WTC11 (cell line): Measurements from ENCODE around the gene EREG. TPM values are rescaled to one million over a fixed set of nuclear protein-coding genes. Genes with fewer than 3 reads are reported as not detected.

Source experiments
- ATAC-seq: fragments of 200-7000 bp; cut with Tn5 transposase; 2 replicates; pipeline ENCODE4 v1.10.0; 2021; ENCODE audit warnings: mild to moderate bottlenecking, moderate library complexity
- CTCF ChIA-PET: fragments of 300-600 bp; sonication (Branson Sonifier 250); formaldehyde crosslinking; loops from one replicate; lab custom pipeline; 2021; ENCODE audit warnings: antibody characterized with exemption; lab: Charles Lee
- POLR2A ChIA-PET: fragments of 350-600 bp; sonication (Branson Sonifier 250); formaldehyde crosslinking; loops from one replicate; lab custom pipeline; 2021; ENCODE audit warnings: antibody characterized with exemption; lab: Charles Lee
- DNase-seq: peaks from one replicate; pipeline ENCODE4 v3.0.0; 2021; ENCODE audit warnings: low spot score
- H3K27ac Mint-ChIP-seq: 2 replicates; pipeline ENCODE4 v1.8.0; 2021; ENCODE audit warnings: mixed read lengths
- H3K27me3 Mint-ChIP-seq: 2 replicates; pipeline ENCODE4 v1.8.0; 2021; ENCODE audit warnings: low read depth, mild to moderate bottlenecking, moderate library complexity, mixed read lengths
- H3K36me3 Mint-ChIP-seq: 2 replicates; pipeline ENCODE4 v1.8.0; 2021; ENCODE audit warnings: mixed read lengths
- H3K4me1 Mint-ChIP-seq: 2 replicates; pipeline ENCODE4 v1.8.0; 2022; ENCODE audit warnings: mixed read lengths
- H3K4me3 Mint-ChIP-seq: 2 replicates; pipeline ENCODE4 v1.8.0; 2021; ENCODE audit warnings: mild to moderate bottlenecking, moderate library complexity, mixed read lengths
- H3K9me3 Mint-ChIP-seq: 2 replicates; pipeline ENCODE4 v1.8.0; 2021; ENCODE audit warnings: mixed read lengths
- ATF1 ChIP-seq: sonication (generic); formaldehyde crosslinking; IDR thresholded peaks from 2 replicates; pipeline ENCODE4 v1.8.1; 2023; ENCODE audit warnings: mild to moderate bottlenecking, moderate library complexity, missing genetic modification reagents
- FOXJ3 ChIP-seq: sonication (generic); formaldehyde crosslinking; IDR thresholded peaks from 2 replicates; pipeline ENCODE4 v1.9.0; 2021; ENCODE audit warnings: missing genetic modification reagents, mild to moderate bottlenecking, borderline replicate concordance
- FOXK1 ChIP-seq: sonication (generic); formaldehyde crosslinking; IDR thresholded peaks from 2 replicates; pipeline ENCODE4 v1.8.0; 2022; ENCODE audit warnings: mild to moderate bottlenecking, moderate library complexity, missing genetic modification reagents
- FOXP1 ChIP-seq: sonication (generic); formaldehyde crosslinking; IDR thresholded peaks from 2 replicates; pipeline ENCODE4 v1.8.0; 2022; ENCODE audit warnings: missing genetic modification reagents, mild to moderate bottlenecking, moderate library complexity, borderline replicate concordance
- GRHL2 ChIP-seq: fragments of 250-450 bp; sonication (Bioruptor Pico); IDR thresholded peaks from 2 replicates; pipeline ENCODE4 v1.8.0; 2022; ENCODE audit warnings: mild to moderate bottlenecking, moderate library complexity; ENCODE audit not compliant: insufficient replicate concordance, severe bottlenecking
- IRF2 ChIP-seq: sonication (generic); formaldehyde crosslinking; IDR thresholded peaks from 2 replicates; pipeline ENCODE4 v1.8.0; 2022; ENCODE audit warnings: low read depth, missing genetic modification reagents, borderline replicate concordance
- NR3C1 ChIP-seq: sonication (generic); formaldehyde crosslinking; conservative IDR thresholded peaks from 2 replicates; pipeline ENCODE4 v1.8.1; 2023; ENCODE audit warnings: low read depth, mild to moderate bottlenecking, missing genetic modification reagents
- TP53 ChIP-seq: sonication (generic); formaldehyde crosslinking; IDR thresholded peaks from 2 replicates; pipeline ENCODE4 v1.8.1; 2023; ENCODE audit warnings: mild to moderate bottlenecking, missing genetic modification reagents
- total RNA-seq: library from RNA; stranded (reverse); gene quantifications from 3 replicates; pipeline ENCODE4 v1.2.3, GENCODE V29; 2021
- TF ChIP-seq, protein P1 (sequence below): sonication (generic); formaldehyde crosslinking; IDR thresholded peaks from 2 replicates; pipeline ENCODE4 v1.8.1; 2022; ENCODE audit warnings: mild to moderate bottlenecking, missing genetic modification reagents, moderate library complexity, borderline replicate concordance
- TF ChIP-seq, protein P2 (sequence below): sonication (generic); formaldehyde crosslinking; IDR thresholded peaks from 2 replicates; pipeline ENCODE4 v1.8.0; 2023; ENCODE audit warnings: mild to moderate bottlenecking, missing genetic modification reagents
- TF ChIP-seq, protein P3 (sequence below): sonication (generic); formaldehyde crosslinking; IDR thresholded peaks from 2 replicates; pipeline ENCODE4 v1.8.0; 2022; ENCODE audit warnings: mild to moderate bottlenecking, missing genetic modification reagents
- TF ChIP-seq, protein P4 (sequence below): sonication (generic); formaldehyde crosslinking; IDR thresholded peaks from 2 replicates; pipeline ENCODE4 v1.8.0; 2022; ENCODE audit warnings: missing genetic modification reagents
- TF ChIP-seq, protein P5 (sequence below): fragments of 250-450 bp; sonication (Bioruptor Pico); IDR thresholded peaks from 2 replicates; pipeline ENCODE4 v1.9.0; 2021; ENCODE audit warnings: mild to moderate bottlenecking, borderline replicate concordance
- TF ChIP-seq, protein P6 (sequence below): sonication (generic); formaldehyde crosslinking; IDR thresholded peaks from 2 replicates; pipeline ENCODE4 v1.8.0; 2022; ENCODE audit warnings: mild to moderate bottlenecking, missing genetic modification reagents
- TF ChIP-seq, protein P7 (sequence below): sonication (generic); formaldehyde crosslinking; IDR thresholded peaks from 2 replicates; pipeline ENCODE4 v1.8.0; 2023; ENCODE audit warnings: missing genetic modification reagents, mild to moderate bottlenecking, borderline replicate concordance

Gene EREG
- total RNA-seq, 1 experiment from 2014 or later, result 0.09 TPM

DNA sequence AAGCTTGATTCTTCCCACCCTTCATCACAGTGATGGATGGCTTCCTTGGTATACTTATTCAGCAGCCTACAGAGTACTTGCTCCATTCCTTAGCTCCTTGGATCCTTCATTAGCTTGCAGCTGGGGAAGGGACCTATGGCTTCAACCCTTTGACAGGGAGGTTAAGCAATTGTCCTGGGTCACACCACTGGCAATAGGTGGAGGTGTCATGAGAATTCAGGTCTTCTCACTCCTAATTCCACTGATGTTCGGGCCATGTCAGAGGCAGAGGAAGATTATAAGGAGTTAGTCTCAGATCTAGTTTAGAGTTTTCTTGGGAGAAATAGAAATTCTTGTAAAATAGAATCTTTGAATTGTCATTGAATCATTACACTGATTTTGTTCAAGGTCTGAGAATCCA, 24.5 kb downstream of the EREG start:
- Mint-ChIP-seq H3K9me3 (no peaks in the 10 kb centered on the region), H3K4me3 (no peak overlapping the region), H3K36me3 (no peaks in the 10 kb centered on the region), H3K4me1 (no peaks in the 10 kb centered on the region), H3K27ac (no peak overlapping the region), H3K27me3 (no peaks in the 10 kb centered on the region)
- ChIA-PET POLR2A (no interaction called here), CTCF (no interaction called here)
- no peak for ATAC-seq
- DNase-seq, result no peak
- no peak for TF ChIP-seq ATF1 (CRISPR knock-in tag)
- TF ChIP-seq NR3C1 (CRISPR knock-in tag), result no peak
- TF ChIP-seq, protein P1, sequence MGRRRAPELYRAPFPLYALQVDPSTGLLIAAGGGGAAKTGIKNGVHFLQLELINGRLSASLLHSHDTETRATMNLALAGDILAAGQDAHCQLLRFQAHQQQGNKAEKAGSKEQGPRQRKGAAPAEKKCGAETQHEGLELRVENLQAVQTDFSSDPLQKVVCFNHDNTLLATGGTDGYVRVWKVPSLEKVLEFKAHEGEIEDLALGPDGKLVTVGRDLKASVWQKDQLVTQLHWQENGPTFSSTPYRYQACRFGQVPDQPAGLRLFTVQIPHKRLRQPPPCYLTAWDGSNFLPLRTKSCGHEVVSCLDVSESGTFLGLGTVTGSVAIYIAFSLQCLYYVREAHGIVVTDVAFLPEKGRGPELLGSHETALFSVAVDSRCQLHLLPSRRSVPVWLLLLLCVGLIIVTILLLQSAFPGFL (CRISPR knock-in tag), result no peak
- TF ChIP-seq, protein P2, sequence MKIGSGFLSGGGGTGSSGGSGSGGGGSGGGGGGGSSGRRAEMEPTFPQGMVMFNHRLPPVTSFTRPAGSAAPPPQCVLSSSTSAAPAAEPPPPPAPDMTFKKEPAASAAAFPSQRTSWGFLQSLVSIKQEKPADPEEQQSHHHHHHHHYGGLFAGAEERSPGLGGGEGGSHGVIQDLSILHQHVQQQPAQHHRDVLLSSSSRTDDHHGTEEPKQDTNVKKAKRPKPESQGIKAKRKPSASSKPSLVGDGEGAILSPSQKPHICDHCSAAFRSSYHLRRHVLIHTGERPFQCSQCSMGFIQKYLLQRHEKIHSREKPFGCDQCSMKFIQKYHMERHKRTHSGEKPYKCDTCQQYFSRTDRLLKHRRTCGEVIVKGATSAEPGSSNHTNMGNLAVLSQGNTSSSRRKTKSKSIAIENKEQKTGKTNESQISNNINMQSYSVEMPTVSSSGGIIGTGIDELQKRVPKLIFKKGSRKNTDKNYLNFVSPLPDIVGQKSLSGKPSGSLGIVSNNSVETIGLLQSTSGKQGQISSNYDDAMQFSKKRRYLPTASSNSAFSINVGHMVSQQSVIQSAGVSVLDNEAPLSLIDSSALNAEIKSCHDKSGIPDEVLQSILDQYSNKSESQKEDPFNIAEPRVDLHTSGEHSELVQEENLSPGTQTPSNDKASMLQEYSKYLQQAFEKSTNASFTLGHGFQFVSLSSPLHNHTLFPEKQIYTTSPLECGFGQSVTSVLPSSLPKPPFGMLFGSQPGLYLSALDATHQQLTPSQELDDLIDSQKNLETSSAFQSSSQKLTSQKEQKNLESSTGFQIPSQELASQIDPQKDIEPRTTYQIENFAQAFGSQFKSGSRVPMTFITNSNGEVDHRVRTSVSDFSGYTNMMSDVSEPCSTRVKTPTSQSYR (CRISPR knock-in tag), result no peak

DNA sequence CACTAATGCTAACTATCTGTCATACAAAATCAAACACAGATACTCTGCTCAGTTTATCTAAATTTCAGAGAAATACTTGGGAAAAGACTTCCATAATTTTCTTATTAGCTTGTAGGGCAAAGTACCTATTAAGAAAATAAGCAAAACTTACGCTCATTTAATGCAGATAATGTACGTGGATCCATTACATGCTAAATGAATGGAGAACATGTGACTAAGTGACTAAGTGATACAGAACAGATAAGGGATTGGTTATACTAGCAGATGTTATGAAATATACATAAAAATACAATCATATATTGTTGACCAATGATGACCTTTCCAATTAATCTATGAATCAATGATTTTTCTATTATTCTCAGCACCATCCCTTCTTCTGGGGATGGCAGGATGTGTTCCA, 25.7 kb downstream of the EREG start:
- H3K9me3 Mint-ChIP-seq, result no peaks in the 10 kb centered on the region
- H3K4me1 Mint-ChIP-seq, result no peaks in the 10 kb centered on the region
- no peak for DNase-seq
- CTCF ChIA-PET, result no interaction called here
- H3K4me3 Mint-ChIP-seq, result no peak overlapping the region
- POLR2A ChIA-PET, result no interaction called here
- H3K27me3 Mint-ChIP-seq, result no peaks in the 10 kb centered on the region
- no peaks in the 10 kb centered on the region for H3K36me3 Mint-ChIP-seq
- no peak overlapping the region for H3K27ac Mint-ChIP-seq
- no peak for ATAC-seq
- TF ChIP-seq, protein P3, sequence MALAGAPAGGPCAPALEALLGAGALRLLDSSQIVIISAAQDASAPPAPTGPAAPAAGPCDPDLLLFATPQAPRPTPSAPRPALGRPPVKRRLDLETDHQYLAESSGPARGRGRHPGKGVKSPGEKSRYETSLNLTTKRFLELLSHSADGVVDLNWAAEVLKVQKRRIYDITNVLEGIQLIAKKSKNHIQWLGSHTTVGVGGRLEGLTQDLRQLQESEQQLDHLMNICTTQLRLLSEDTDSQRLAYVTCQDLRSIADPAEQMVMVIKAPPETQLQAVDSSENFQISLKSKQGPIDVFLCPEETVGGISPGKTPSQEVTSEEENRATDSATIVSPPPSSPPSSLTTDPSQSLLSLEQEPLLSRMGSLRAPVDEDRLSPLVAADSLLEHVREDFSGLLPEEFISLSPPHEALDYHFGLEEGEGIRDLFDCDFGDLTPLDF (CRISPR knock-in tag), result no peak
- TF ChIP-seq FOXP1 (CRISPR knock-in tag) (no peak), FOXJ3 (CRISPR knock-in tag) (no peak), GRHL2 (no peak), IRF2 (no peak), FOXK1 (CRISPR knock-in tag) (no peak), TP53 (CRISPR knock-in tag) (no peak)
- TF ChIP-seq, protein P4, sequence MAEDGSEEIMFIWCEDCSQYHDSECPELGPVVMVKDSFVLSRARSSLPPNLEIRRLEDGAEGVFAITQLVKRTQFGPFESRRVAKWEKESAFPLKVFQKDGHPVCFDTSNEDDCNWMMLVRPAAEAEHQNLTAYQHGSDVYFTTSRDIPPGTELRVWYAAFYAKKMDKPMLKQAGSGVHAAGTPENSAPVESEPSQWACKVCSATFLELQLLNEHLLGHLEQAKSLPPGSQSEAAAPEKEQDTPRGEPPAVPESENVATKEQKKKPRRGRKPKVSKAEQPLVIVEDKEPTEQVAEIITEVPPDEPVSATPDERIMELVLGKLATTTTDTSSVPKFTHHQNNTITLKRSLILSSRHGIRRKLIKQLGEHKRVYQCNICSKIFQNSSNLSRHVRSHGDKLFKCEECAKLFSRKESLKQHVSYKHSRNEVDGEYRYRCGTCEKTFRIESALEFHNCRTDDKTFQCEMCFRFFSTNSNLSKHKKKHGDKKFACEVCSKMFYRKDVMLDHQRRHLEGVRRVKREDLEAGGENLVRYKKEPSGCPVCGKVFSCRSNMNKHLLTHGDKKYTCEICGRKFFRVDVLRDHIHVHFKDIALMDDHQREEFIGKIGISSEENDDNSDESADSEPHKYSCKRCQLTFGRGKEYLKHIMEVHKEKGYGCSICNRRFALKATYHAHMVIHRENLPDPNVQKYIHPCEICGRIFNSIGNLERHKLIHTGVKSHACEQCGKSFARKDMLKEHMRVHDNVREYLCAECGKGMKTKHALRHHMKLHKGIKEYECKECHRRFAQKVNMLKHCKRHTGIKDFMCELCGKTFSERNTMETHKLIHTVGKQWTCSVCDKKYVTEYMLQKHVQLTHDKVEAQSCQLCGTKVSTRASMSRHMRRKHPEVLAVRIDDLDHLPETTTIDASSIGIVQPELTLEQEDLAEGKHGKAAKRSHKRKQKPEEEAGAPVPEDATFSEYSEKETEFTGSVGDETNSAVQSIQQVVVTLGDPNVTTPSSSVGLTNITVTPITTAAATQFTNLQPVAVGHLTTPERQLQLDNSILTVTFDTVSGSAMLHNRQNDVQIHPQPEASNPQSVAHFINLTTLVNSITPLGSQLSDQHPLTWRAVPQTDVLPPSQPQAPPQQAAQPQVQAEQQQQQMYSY (CRISPR knock-in tag), result no peak
- TF ChIP-seq, protein P5, sequence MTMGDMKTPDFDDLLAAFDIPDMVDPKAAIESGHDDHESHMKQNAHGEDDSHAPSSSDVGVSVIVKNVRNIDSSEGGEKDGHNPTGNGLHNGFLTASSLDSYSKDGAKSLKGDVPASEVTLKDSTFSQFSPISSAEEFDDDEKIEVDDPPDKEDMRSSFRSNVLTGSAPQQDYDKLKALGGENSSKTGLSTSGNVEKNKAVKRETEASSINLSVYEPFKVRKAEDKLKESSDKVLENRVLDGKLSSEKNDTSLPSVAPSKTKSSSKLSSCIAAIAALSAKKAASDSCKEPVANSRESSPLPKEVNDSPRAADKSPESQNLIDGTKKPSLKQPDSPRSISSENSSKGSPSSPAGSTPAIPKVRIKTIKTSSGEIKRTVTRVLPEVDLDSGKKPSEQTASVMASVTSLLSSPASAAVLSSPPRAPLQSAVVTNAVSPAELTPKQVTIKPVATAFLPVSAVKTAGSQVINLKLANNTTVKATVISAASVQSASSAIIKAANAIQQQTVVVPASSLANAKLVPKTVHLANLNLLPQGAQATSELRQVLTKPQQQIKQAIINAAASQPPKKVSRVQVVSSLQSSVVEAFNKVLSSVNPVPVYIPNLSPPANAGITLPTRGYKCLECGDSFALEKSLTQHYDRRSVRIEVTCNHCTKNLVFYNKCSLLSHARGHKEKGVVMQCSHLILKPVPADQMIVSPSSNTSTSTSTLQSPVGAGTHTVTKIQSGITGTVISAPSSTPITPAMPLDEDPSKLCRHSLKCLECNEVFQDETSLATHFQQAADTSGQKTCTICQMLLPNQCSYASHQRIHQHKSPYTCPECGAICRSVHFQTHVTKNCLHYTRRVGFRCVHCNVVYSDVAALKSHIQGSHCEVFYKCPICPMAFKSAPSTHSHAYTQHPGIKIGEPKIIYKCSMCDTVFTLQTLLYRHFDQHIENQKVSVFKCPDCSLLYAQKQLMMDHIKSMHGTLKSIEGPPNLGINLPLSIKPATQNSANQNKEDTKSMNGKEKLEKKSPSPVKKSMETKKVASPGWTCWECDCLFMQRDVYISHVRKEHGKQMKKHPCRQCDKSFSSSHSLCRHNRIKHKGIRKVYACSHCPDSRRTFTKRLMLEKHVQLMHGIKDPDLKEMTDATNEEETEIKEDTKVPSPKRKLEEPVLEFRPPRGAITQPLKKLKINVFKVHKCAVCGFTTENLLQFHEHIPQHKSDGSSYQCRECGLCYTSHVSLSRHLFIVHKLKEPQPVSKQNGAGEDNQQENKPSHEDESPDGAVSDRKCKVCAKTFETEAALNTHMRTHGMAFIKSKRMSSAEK, result no peak
- TF ChIP-seq, protein P6, sequence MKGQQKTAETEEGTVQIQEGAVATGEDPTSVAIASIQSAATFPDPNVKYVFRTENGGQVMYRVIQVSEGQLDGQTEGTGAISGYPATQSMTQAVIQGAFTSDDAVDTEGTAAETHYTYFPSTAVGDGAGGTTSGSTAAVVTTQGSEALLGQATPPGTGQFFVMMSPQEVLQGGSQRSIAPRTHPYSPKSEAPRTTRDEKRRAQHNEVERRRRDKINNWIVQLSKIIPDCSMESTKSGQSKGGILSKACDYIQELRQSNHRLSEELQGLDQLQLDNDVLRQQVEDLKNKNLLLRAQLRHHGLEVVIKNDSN (CRISPR knock-in tag), result no peak
- TF ChIP-seq, protein P7, sequence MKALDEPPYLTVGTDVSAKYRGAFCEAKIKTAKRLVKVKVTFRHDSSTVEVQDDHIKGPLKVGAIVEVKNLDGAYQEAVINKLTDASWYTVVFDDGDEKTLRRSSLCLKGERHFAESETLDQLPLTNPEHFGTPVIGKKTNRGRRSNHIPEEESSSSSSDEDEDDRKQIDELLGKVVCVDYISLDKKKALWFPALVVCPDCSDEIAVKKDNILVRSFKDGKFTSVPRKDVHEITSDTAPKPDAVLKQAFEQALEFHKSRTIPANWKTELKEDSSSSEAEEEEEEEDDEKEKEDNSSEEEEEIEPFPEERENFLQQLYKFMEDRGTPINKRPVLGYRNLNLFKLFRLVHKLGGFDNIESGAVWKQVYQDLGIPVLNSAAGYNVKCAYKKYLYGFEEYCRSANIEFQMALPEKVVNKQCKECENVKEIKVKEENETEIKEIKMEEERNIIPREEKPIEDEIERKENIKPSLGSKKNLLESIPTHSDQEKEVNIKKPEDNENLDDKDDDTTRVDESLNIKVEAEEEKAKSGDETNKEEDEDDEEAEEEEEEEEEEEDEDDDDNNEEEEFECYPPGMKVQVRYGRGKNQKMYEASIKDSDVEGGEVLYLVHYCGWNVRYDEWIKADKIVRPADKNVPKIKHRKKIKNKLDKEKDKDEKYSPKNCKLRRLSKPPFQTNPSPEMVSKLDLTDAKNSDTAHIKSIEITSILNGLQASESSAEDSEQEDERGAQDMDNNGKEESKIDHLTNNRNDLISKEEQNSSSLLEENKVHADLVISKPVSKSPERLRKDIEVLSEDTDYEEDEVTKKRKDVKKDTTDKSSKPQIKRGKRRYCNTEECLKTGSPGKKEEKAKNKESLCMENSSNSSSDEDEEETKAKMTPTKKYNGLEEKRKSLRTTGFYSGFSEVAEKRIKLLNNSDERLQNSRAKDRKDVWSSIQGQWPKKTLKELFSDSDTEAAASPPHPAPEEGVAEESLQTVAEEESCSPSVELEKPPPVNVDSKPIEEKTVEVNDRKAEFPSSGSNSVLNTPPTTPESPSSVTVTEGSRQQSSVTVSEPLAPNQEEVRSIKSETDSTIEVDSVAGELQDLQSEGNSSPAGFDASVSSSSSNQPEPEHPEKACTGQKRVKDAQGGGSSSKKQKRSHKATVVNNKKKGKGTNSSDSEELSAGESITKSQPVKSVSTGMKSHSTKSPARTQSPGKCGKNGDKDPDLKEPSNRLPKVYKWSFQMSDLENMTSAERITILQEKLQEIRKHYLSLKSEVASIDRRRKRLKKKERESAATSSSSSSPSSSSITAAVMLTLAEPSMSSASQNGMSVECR (CRISPR knock-in tag), result no peak
